KMS-11 (cell line): ENCODE results near the gene SCAMP1.

Experiments used
- H2AFZ ChIP-seq: fragments of 200-600 bp; sonication (generic); 2 replicates; pipeline ENCODE4 v1.6.1; 2016; ENCODE audit warnings: antibody characterized with exemption, mixed run types, low read depth
- H3K27ac ChIP-seq: fragments of 200-600 bp; sonication (generic); 2 replicates; pipeline ENCODE4 v1.6.1; 2016; ENCODE audit warnings: mild to moderate bottlenecking, mixed run types
- H3K27me3 ChIP-seq: fragments of 200-600 bp; sonication (generic); 2 replicates; pipeline ENCODE4 v1.6.1; 2017; ENCODE audit warnings: mild to moderate bottlenecking, low read depth, mixed run types, moderate library complexity; ENCODE audit not compliant: insufficient read depth
- H3K36me3 ChIP-seq: fragments of 200-600 bp; sonication (generic); 2 replicates; pipeline ENCODE4 v1.6.1; 2017; ENCODE audit warnings: mild to moderate bottlenecking, mixed run types; ENCODE audit not compliant: insufficient read depth
- H3K4me1 ChIP-seq: fragments of 200-600 bp; sonication (generic); 2 replicates; pipeline ENCODE4 v1.6.1; 2016; ENCODE audit warnings: mild to moderate bottlenecking, low read depth, mixed run types; ENCODE audit not compliant: poor library complexity, severe bottlenecking
- H3K4me2 ChIP-seq: fragments of 200-600 bp; sonication (generic); 2 replicates; pipeline ENCODE4 v1.7.0; 2016; ENCODE audit warnings: mild to moderate bottlenecking, mixed run types
- H3K4me3 ChIP-seq: fragments of 200-600 bp; sonication (generic); IDR thresholded peaks from 2 replicates; pipeline ENCODE4 v1.6.1; 2017; ENCODE audit warnings: low read depth, low read length, mixed read lengths; ENCODE audit not compliant: insufficient read depth
- H3K79me2 ChIP-seq: fragments of 200-600 bp; sonication (generic); 2 replicates; pipeline ENCODE4 v1.6.1; 2016; ENCODE audit warnings: low read depth, mixed run types; ENCODE audit not compliant: insufficient read depth
- H3K9ac ChIP-seq: fragments of 200-600 bp; sonication (generic); 2 replicates; pipeline ENCODE4 v1.6.1; 2016; ENCODE audit warnings: mild to moderate bottlenecking, mixed run types
- H4K20me1 ChIP-seq: fragments of 200-600 bp; sonication (generic); 2 replicates; pipeline ENCODE4 v1.6.1; 2016; ENCODE audit warnings: mild to moderate bottlenecking, mixed run types; ENCODE audit not compliant: insufficient read depth
- CTCF ChIP-seq: fragments of 200-600 bp; sonication (generic); conservative IDR thresholded peaks from 2 replicates; pipeline ENCODE4 v1.6.1; 2017; ENCODE audit warnings: low read depth, mild to moderate bottlenecking, antibody characterized with exemption, low read length, moderate library complexity, mixed read lengths

Gene SCAMP1

DNA sequence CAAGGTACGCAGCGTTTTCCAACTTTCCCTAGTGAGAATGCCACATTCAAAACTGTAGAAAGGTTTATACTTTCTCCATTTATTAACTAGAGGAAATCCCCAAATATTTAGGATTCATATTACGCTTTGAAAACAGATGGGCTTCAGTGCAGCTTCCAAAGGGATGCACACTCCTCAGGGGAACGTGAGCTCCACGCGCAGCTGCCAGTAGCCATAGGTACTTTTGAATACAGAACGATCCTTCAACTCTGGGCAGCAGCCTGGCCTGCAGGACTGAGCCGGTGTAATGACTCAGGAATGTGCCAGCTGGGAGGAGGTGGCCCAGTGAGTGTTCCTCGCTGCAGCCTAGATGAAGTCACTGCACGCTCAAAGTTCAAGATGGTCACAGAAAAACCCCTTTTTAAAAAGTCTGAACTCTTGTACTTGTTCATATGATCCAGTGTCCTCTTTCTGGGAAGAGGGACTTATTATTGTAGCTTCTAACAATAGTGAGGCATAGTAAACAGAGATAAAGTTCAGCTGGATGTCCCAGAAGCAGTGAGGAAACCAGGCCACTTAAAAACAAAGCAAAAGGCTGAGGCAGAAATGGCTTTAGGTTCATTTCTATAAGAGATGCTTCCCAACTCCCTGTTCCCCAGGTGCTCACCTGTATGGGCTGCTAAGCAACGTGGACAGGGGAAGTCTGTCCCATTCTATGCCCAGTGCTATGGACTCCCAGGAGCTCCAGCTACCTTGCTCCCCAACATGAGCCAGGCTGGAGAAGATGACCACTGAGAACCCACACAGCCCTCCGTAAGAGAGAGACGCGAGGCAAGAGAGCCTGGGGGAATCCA lies 158.2 kb downstream of the SCAMP1 start:
- H2AFZ ChIP-seq = no peak overlapping the region
- no peak overlapping the region for H3K4me2 ChIP-seq
- no peak overlapping the region for H3K27ac ChIP-seq
- no peak for TF ChIP-seq CTCF
- H3K4me1 ChIP-seq = no peaks in the 10 kb centered on the region
- no peak overlapping the region for H3K9ac ChIP-seq
- H4K20me1 ChIP-seq = no peaks in the 10 kb centered on the region
- no peak overlapping the region for H3K4me3 ChIP-seq
- no peaks in the 10 kb centered on the region for H3K79me2 ChIP-seq
- H3K27me3 ChIP-seq = no peaks in the 10 kb centered on the region
- H3K36me3 ChIP-seq = no peaks in the 10 kb centered on the region

DNA sequence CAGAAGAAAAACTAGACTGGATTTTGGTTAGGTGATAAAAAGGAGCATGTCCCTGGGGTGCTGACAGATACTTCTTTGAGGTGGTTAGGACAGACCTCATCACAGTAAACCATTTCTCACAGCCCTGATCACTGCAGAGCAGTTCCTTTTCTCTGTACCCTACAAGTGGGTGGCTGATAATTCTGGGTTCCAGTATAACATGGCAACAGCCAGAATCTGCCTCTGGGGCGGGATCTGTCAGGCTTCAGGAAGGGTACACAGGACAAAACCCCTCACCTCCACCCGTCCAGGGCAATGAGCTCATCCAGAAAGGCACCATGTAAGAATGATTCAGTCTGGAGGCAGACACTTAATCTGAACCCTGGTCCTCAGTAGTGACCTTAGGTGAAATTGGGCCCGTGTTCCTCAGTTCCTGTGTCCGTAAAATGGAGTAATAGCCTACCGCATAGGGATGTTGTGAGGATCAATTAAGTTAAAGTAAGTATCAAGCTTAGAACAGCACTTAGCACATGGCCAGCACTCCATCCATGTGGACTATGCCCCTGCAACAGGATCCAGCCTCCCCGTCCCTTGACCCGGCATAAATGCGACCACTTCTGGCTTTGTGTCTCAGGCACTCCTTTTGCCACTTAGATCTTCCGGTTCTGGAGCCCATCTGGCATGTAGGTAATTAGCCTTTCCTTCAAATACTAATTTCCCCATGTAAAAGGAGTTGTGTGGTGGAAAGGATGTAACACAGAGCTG lies 159.0 kb downstream of the SCAMP1 start:
- H3K27ac ChIP-seq = no peak overlapping the region
- H3K79me2 ChIP-seq = no peaks in the 10 kb centered on the region
- no peak overlapping the region for H2AFZ ChIP-seq
- H3K4me3 ChIP-seq = no peak overlapping the region
- H3K27me3 ChIP-seq = no peaks in the 10 kb centered on the region
- H3K36me3 ChIP-seq = no peaks in the 10 kb centered on the region
- H3K4me1 ChIP-seq = no peaks in the 10 kb centered on the region
- no peak overlapping the region for H3K9ac ChIP-seq
- no peak overlapping the region for H3K4me2 ChIP-seq
- no peaks in the 10 kb centered on the region for H4K20me1 ChIP-seq
- TF ChIP-seq CTCF = no peak

- H3K27me3 ChIP-seq = no peaks in the 10 kb centered on the region
- H3K27ac ChIP-seq = no peak overlapping the region
- no peak overlapping the region for H3K4me2 ChIP-seq
- no peaks in the 10 kb centered on the region for H4K20me1 ChIP-seq
- H3K9ac ChIP-seq = no peak overlapping the region
- no peak overlapping the region for H2AFZ ChIP-seq
- no peak overlapping the region for H3K4me3 ChIP-seq
- no peaks in the 10 kb centered on the region for H3K36me3 ChIP-seq
- no peaks in the 10 kb centered on the region for H3K4me1 ChIP-seq
- no peaks in the 10 kb centered on the region for H3K79me2 ChIP-seq
- TF ChIP-seq CTCF = no peak
Observed at GRCh38 chr5:78521455-78521854, 161.0 kb downstream of the SCAMP1 start.

DNA sequence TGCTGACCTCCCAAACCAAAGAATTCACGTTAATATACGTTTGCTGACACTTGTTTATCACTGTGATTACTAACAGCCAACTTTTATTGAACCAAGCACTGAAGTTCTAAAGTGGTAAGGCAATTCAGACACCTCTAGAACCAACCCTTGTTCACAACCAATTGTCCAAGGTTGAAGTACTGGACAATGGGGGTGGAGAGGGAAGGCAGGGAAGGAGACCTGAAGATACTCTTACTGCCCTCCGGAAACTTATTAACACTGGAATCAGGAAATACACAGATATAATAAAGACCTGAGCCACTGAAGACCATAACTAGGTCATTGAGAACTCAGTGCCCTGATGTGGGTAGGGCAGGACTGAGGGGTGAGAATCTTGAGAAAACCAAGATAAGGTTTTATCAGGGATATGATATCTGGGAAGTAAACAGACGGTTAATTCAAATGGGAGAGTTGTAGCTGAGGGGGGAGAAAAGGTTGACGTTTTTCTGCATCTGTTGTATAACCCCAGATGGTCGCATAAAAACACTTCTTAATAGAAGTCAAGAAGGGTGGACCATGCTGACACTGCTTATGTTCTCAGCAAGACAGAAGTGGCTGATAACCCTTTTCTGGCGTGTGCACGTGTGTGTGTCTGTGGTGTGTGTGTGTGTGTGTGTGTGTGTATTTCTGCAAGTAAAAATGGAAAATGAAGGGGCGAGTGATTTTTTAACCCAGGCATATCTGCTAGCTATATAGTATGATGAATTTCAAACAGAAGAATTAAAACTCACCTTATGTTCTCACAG lies 162.3 kb downstream of the SCAMP1 start:
- Histone ChIP-seq H4K20me1 (no peaks in the 10 kb centered on the region), H3K27me3 (no peaks in the 10 kb centered on the region), H3K9ac (no peak overlapping the region), H3K79me2 (no peaks in the 10 kb centered on the region), H3K27ac (no peak overlapping the region), H3K4me1 (no peaks in the 10 kb centered on the region), H3K36me3 (no peaks in the 10 kb centered on the region), H3K4me2 (no peak overlapping the region), H3K4me3 (no peak overlapping the region), H2AFZ (no peak overlapping the region)
- no peak for TF ChIP-seq CTCF
